NK-92 (cell line): ENCODE results near the gene JMJD4.

ENCODE experiments used
- DNase-seq: peaks from one replicate; lab custom pipeline; 2025; ENCODE audit not compliant: unreplicated experiment; lab: John Stamatoyannopoulos, UW

JMJD4 gene

GRCh38 chr1:227753999-227754711 lies 19.1 kb upstream of the JMJD4 start:
- DNase-seq: no peak

- DNase-seq: no peak
Measured at GRCh38 chr1:227749916-227750710, 15.0 kb upstream of the JMJD4 start.

- no peak for DNase-seq
Measured at GRCh38 chr1:227749225-227749624, 14.1 kb upstream of the JMJD4 start.

GRCh38 chr1:227748496-227749182 lies 13.5 kb upstream of the JMJD4 start:
- peak; percentile 8 for DNase-seq

- DNase-seq: no peak
Measured at GRCh38 chr1:227747948-227748495, 12.9 kb upstream of the JMJD4 start.

GRCh38 chr1:227747382-227747781 lies 12.3 kb upstream of the JMJD4 start:
- DNase-seq: no peak

GRCh38 chr1:227746676-227747075 lies 11.6 kb upstream of the JMJD4 start:
- DNase-seq: no peak

GRCh38 chr1:227745568-227746265 lies 10.6 kb upstream of the JMJD4 start:
- DNase-seq: no peak

GRCh38 chr1:227744668-227745067 lies 9.6 kb upstream of the JMJD4 start:
- no peak for DNase-seq

GRCh38 chr1:227742738-227743715 lies 7.9 kb upstream of the JMJD4 start:
- DNase-seq: no peak

GRCh38 chr1:227741166-227741870 lies 6.2 kb upstream of the JMJD4 start:
- DNase-seq: no peak

- DNase-seq: no peak
Measured at GRCh38 chr1:227740401-227740960, 5.4 kb upstream of the JMJD4 start.

- DNase-seq: no peak
Measured at GRCh38 chr1:227739636-227740035, 4.5 kb upstream of the JMJD4 start.

GRCh38 chr1:227738820-227739219 lies 3.7 kb upstream of the JMJD4 start:
- no peak for DNase-seq

- no peak for DNase-seq
Measured at GRCh38 chr1:227736814-227737432, 1.8 kb upstream of the JMJD4 start.

- no peak for DNase-seq
Measured at GRCh38 chr1:227735539-227736285, 610 bp upstream of the JMJD4 start.

GRCh38 chr1:227734546-227734855 lies 601 bp downstream of the JMJD4 start:
- DNase-seq: no peak
